GM19239 (cell line): ENCODE data around the gene GPBAR1.

ENCODE experiments used
- DNase-seq: peaks from one replicate; pipeline ENCODE4 v3.0.0; 2011; ENCODE audit warnings: low spot score; ENCODE audit not compliant: insufficient read length
- FAIRE-seq: peaks from 2 replicates; lab custom pipeline; 2011; peaks lifted over from hg19 to GRCh38; lab: Jason Lieb, UNC

Gene GPBAR1

GRCh38 chr2:218236829-218237228 lies 24.0 kb upstream of the GPBAR1 start:
- DNase-seq = no peak
- no peak for FAIRE-seq

GRCh38 chr2:218238887-218239286 lies 21.9 kb upstream of the GPBAR1 start:
- DNase-seq (no peak), FAIRE-seq (no peak)

GRCh38 chr2:218244204-218244603 lies 16.6 kb upstream of the GPBAR1 start:
- DNase-seq = no peak

GRCh38 chr2:218244665-218245064 lies 16.1 kb upstream of the GPBAR1 start:
- DNase-seq (no peak), FAIRE-seq (no peak)

More at GRCh38 chr2:218244204-218244603, 16.6 kb upstream of the GPBAR1 start:
- no peak for FAIRE-seq

- DNase-seq (no peak), FAIRE-seq (no peak)
Observed at GRCh38 chr2:218245214-218245613, 15.6 kb upstream of the GPBAR1 start.

- DNase-seq (no peak), FAIRE-seq (no peak)
Observed at GRCh38 chr2:218249691-218250090, 11.1 kb upstream of the GPBAR1 start.

- DNase-seq (no peak), FAIRE-seq (peak; percentile 4)
Observed at GRCh38 chr2:218252509-218253231, 8.1 kb upstream of the GPBAR1 start.

GRCh38 chr2:218253232-218253625 lies 7.6 kb upstream of the GPBAR1 start:
- FAIRE-seq = no peak
- no peak for DNase-seq

GRCh38 chr2:218255446-218255845 lies 5.4 kb upstream of the GPBAR1 start:
- DNase-seq (no peak), FAIRE-seq (peak; percentile 28)

GRCh38 chr2:218256612-218257350 lies 4.0 kb upstream of the GPBAR1 start:
- no peak for DNase-seq
- FAIRE-seq = no peak

GRCh38 chr2:218257390-218257981 lies 3.3 kb upstream of the GPBAR1 start:
- peak; percentile 95 for FAIRE-seq
- DNase-seq = peak; percentile 76

- DNase-seq (no peak), FAIRE-seq (no peak)
Observed at GRCh38 chr2:218259099-218259961, 1.5 kb upstream of the GPBAR1 start.

GRCh38 chr2:218260166-218260565 lies 649 bp upstream of the GPBAR1 start:
- no peak for DNase-seq
- FAIRE-seq = no peak

GRCh38 chr2:218261423-218262236 lies 815 bp downstream of the GPBAR1 start:
- DNase-seq = no peak

GRCh38 chr2:218262237-218262600 lies 1.4 kb downstream of the GPBAR1 start:
- FAIRE-seq (no peak), DNase-seq (no peak)

More at GRCh38 chr2:218261423-218262236, 815 bp downstream of the GPBAR1 start:
- FAIRE-seq = no peak

- FAIRE-seq (no peak), DNase-seq (no peak)
Observed at GRCh38 chr2:218262631-218263586, 2.1 kb downstream of the GPBAR1 start.

GRCh38 chr2:218263817-218264641 lies 3.2 kb downstream of the GPBAR1 start:
- DNase-seq (no peak), FAIRE-seq (no peak)
